ENCODE results near the gene MGME1.

DNA sequence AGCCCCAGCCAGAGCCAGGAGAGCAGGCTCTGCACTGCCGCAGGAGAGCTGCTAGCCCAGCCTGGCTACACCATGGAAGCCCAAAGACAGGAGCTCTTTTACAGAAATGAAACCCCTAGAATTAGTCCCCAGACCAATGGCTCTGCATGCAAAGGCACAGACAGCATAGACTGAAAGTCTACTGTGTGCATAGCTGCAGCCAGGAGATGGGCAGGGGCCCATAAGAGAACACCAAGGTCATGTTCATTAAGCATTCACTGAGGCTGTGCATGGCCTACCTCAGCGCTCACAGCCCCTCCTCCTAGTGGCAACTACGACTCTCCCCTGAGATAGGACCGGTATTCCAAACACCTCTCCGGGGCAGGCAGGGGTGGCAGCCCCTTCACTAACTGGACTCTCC is 35.1 kb upstream of the MGME1 start:
- TF ChIP-seq POLR2AphosphoS5 (IDR thresholded peaks at IDR 0.05; ENCODE audit: low read depth, low read length) (no peak), SIN3A (IDR thresholded peaks at IDR 0.05; ENCODE audit: borderline replicate concordance, insufficient read depth, low read length) (no peak), FOXP2 (optimal IDR thresholded peaks at IDR 0.05; ENCODE audit: borderline replicate concordance, extremely low read depth, extremely low read length, insufficient read depth) (no peak)
- TF ChIP-seq, protein P1, sequence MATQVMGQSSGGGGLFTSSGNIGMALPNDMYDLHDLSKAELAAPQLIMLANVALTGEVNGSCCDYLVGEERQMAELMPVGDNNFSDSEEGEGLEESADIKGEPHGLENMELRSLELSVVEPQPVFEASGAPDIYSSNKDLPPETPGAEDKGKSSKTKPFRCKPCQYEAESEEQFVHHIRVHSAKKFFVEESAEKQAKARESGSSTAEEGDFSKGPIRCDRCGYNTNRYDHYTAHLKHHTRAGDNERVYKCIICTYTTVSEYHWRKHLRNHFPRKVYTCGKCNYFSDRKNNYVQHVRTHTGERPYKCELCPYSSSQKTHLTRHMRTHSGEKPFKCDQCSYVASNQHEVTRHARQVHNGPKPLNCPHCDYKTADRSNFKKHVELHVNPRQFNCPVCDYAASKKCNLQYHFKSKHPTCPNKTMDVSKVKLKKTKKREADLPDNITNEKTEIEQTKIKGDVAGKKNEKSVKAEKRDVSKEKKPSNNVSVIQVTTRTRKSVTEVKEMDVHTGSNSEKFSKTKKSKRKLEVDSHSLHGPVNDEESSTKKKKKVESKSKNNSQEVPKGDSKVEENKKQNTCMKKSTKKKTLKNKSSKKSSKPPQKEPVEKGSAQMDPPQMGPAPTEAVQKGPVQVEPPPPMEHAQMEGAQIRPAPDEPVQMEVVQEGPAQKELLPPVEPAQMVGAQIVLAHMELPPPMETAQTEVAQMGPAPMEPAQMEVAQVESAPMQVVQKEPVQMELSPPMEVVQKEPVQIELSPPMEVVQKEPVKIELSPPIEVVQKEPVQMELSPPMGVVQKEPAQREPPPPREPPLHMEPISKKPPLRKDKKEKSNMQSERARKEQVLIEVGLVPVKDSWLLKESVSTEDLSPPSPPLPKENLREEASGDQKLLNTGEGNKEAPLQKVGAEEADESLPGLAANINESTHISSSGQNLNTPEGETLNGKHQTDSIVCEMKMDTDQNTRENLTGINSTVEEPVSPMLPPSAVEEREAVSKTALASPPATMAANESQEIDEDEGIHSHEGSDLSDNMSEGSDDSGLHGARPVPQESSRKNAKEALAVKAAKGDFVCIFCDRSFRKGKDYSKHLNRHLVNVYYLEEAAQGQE (IDR thresholded peaks at IDR 0.05; ENCODE audit: insufficient read depth in 1 of 2, low read depth in 2 of 2, low read length in 2 of 2), result no peak

Measured in PFSK-1 (cell line).